GM12872 (cell line): ENCODE results near the gene P4HA2.

Experiments used
- TF ChIP-seq, protein P1 (sequence below): IDR thresholded peaks from 3 replicates; pipeline ENCODE4 v1.5.1; 2011; ENCODE audit warnings: low read depth, mild to moderate bottlenecking, low read length, moderate library complexity; ENCODE audit not compliant: insufficient read depth

P4HA2 gene

DNA sequence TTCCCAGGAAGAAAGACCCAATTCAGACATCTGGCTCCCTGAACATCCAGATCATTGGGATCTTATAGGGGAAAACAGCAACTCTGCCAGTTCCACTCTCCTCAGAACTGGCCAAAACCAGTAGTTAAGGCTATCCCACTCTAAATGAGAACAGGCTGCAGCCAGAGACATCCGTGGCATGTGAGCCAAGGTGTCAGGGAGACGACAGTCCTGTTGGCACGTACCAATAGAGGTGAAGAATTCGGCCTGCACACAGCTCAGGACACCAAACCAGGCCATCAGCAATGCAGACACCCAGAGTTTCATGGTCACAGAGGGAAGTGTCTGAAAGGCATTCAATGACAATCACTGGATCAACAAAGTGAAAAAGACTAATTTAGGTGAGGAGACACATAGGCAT is 9.3 kb downstream of the P4HA2 start:
- TF ChIP-seq, protein P1, sequence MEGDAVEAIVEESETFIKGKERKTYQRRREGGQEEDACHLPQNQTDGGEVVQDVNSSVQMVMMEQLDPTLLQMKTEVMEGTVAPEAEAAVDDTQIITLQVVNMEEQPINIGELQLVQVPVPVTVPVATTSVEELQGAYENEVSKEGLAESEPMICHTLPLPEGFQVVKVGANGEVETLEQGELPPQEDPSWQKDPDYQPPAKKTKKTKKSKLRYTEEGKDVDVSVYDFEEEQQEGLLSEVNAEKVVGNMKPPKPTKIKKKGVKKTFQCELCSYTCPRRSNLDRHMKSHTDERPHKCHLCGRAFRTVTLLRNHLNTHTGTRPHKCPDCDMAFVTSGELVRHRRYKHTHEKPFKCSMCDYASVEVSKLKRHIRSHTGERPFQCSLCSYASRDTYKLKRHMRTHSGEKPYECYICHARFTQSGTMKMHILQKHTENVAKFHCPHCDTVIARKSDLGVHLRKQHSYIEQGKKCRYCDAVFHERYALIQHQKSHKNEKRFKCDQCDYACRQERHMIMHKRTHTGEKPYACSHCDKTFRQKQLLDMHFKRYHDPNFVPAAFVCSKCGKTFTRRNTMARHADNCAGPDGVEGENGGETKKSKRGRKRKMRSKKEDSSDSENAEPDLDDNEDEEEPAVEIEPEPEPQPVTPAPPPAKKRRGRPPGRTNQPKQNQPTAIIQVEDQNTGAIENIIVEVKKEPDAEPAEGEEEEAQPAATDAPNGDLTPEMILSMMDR, result no peak

DNA sequence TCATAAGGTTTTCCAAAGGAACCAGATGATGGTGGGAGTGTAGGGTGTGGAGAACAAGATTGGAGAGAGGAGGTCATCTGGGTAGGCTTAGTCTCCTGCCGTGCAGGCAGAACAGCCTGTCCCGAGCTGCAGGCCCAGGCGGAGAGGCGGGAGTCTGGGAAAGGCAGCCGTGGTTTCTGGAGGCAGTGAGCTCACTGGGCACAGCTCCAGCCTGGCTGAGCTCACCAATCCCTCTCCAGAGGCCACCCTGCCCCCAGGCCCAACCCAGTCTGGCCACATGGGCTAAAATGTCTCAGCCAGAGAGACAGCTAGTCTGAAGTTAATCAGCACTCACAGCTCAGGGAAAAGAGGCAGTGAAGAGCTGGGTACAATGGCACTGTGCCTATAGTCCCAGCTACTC is 12.3 kb downstream of the P4HA2 start:
- TF ChIP-seq, protein P1, result no peak

DNA sequence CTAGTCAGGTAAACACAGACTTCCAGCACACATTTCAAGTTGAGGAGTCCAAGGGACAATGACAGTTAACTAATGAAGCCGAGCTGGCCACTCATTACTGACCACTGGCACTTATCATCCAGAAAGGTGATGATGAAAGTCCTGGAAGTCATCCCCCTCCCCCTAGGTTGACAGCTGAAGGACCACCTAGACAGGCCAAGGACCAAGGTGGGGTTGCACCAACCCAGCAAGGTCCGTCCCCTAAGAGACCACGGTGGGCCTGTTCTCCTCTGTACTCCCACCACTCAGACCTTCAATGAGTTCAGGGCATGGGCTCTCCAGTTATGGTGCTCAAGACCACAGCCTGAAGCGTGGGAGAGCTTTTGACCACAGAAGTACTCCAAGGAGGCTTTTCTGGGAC is 13.2 kb downstream of the P4HA2 start:
- TF ChIP-seq, protein P1, result no peak

DNA sequence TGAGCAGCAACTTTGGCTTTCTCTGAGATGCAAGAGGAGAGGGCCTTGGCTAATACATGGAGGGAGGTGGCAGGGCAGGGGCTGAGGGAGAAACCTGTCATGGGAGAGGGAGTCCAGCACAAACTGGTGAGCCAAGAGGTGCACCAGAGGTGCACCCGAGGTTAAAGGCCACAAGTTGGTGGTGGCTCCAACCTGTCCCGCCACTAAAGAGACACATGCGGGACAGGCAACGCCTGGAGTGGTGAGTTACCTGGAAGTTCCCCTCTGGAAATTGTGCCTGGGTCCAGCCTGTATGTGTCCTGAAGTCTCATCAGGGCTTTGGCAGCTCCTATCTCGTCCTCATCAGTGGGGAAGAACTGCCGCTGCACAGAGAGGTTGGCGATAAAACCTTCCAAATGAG is 14.0 kb downstream of the P4HA2 start:
- TF ChIP-seq, protein P1, result no peak

DNA sequence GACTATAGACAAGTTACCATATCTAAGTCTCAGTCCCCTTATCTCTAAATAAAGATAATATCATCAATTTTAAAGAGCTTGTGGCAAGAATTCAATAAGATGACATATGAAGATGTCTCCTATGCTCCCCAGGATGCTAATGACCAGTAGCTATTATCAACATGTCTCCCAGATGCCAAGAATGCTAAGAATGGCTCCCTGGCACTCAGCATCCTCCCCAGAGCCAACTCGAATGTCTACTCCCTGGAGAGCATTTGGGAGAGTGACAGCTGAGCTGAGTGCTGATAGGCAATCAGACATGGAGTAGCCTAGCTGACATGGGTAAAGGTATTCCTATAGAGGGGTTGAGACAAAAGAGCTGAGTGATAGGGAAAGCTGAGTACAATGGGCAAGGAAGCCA is 15.9 kb downstream of the P4HA2 start:
- TF ChIP-seq, protein P1, result no peak

DNA sequence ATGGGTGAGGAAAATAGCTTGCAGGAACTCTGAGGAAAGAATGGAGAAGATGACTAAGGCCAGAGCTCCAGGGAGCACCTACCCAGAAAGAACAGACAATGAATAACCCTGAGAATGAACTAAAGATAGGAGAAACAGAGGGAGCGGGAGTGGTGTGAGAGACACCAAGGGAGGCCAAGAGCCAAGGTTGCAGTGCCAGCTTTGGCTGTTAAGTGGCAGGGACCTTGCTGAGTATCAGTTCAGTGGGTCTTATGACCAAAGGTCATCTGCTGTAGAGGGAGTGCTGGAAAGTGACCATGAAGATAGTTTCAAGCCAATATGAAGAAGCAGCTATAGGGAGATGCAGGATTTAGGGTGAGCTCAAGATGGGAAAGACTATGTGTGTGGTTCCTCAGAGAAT is 16.7 kb downstream of the P4HA2 start:
- TF ChIP-seq, protein P1, result no peak

DNA sequence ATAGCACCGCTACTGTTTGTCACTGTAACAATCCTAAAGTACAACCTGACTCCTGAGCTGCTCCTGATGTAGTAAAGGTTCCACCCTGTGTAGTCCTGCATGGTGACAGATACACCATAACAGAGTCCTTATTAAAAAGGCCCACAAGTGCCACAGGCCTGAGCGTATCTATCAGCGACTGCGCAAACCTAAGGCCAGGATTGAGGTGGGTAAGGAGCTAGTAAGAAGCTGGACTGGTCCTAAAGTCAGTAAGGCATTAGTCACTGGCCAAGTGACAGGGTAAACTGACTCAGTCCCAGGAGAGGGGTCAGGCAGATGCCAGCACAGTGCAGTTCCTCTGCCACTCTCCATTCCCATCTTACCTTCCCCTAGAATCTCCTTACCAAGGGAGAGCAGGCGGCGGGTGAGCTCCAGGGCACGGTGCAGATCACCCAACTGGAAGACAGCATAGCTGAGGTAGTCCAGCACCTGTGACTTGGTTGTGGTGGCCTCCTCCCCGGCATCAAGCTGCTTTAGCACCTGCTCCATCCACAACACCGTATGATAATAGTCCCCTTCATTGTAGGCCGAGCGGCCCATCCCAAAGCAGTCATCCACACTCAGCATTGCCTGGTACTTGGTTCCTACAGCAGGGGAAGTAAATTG is 17.6 kb downstream of the P4HA2 start:
- TF ChIP-seq, protein P1, result no peak

DNA sequence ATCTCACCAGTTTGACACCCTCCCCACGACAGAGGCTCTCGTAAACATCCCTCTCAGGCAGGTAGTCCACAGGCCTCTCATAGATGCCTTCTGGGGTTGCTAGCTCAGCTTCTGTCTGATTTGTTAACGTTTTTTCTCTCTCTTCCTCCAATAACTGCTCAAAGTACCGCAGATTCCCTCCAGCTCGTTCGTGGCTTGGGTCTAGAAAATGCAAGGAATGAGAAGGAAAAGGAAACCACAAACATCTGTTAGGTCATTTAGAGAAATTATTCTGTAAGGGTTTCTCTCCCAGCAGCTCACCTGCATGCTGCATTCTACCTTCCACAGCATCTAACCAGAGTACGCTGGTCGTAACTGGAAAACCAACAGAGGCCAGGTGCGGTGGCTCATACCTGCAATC is 18.5 kb downstream of the P4HA2 start:
- TF ChIP-seq, protein P1, result no peak
